Activated CD8-positive, alpha-beta memory T cell treated with anti-CD3 and anti-CD28 coated beads for 1 hour (primary cell): Measurements from ENCODE around the gene ATP2A2.

ENCODE experiments used
- DNase-seq, 2 donors: peaks; one replicate each; pipeline ENCODE4 v3.0.0-alpha.2; 2020; ENCODE audit warnings: low read depth in 1 of 2; ENCODE audit errors: extremely low read depth in 1 of 2

Gene ATP2A2

DNA sequence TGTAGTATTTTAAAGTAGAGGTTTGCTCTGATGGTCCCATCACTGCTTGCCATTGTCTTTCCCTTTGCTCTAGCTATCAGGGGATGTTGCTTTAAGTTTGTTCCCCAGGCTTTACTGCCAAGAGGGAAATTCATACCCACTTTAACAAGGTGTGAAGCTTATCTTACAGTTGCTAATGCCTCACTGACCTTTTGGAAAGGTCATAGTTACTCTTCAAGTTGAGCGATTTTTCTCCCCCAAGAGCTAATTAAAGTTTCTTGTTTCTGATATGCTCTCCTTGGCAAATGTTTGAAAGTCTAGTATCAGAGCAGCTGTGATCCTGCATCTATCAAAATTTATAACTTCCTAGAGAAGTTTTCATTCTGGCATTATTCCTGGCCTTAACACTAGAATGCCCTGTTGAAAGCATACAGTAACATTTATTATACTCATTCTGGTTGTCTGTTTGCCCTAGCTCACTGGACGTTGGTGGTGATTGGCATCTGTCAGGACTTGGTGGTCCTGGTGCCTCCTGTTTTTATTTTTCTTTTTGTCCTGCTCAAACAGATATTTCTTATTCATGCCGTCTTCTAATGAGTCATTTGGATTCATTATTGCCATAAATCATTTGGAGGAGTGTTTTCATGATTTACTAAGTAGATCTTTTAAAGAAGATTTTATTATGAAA, 8.1 kb downstream of the ATP2A2 start:
- no peak for DNase-seq

DNA sequence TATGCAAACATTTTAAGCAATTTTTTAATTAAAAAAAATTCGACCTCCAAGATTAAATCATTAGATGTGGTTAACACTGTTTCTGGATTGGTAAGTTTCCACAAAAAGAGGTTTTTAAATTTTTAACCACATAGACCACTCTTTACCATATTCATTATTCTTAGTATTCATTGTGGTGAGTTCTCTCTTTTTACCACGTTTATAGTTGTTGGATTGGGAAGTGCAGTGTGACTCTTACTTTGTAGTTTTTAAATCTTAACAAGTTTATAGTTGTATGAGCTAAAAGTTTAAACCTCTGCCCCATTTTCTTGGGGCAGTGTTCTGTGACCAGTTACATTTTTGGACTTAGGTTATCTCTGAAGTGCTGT, 8.6 kb downstream of the ATP2A2 start:
- DNase-seq = no peak

DNA sequence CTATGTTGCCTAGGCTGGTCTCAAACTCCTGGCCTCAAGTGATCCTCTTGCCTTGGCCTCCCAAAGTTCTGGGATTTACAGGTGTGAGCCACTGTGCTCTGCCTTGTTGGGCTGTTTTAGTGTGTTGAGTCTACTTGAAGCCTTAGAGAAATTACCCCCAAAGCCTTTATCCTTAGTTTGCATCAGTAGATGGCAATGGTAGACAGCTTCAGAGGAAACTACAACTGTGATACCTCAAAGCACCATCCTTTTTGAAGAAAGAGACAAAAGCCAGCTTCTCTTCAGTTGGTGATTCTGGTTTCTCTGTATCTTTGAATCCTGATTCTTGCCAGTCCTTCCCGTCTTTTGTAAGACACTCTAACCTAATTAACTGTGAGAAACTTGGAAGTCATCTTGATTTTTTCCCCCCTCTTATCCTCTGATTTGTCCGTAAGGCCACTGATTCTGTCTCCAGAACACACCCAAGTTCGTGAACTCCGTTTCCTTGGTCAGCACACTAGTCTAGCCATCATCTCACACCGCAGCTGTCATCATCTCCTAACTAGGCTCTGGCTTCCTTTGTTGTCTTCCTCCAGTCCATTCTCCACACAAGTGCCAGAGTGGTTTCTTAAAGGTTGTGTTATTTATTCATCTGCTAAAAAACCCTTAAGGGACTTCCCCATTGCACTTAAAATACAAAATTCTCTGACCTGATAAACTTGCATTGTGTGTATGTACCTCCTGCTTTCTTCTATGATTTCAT, 20.2 kb downstream of the ATP2A2 start:
- DNase-seq = no peak

DNA sequence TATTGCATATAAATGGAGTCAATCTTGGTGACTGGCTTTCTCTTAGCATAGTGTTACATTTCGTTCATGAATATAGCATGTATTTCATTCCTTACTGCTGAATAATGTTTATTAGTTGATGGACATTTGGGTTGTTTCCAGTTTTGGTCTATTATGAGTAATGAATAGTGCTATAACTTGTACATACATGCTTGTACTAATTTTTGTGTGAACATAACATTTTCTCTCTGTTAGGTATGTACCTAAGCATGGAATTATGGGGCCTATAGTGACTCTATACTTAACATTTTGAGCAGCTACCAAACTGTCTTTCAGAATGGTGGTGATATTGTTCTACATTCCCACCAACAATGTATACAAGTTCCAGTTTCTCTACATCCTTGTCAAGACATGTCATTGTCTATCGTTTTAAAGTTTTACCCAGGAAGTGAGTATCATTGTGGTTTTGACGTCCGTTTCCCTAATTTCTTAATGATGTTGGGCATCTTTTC, 23.1 kb downstream of the ATP2A2 start:
- DNase-seq = no peak

DNA sequence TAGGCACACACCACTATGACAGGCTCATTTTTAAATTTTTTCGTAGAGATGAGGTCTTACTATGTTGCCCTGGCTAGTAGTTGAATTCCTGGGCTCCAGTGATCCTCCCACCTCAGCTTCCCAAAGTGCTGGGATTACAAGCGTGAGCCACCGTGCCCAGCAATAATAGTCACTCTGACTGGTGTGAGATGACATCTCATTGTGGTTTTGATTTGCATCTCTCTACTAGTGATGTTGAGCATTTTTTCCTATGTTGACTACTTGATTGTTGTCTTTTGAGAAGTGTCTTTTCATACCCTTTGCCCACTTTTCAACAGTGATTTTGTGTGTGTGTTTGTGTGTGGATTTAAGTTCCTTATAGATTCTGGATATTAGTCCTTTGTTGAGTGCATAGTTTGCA, 26.3 kb downstream of the ATP2A2 start:
- no peak for DNase-seq

DNA sequence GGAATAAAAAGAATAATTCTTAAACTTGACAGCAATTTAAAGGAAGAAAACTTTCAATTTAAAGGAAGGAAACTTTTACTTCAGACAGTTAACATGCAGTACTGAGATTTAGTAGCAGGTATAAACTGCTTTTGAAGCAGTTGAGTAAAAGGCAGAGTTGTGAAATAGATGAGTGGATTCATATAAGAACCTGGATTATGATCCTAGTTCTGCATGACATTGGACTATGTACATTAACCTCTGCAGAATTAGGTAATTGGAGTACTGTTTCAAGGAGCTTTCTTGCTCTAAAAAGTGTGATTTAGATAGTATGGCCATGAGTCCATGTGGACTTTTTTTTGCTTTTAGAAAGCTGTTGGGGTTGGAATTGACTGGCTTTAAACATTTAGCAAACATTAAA, 29.7 kb downstream of the ATP2A2 start:
- DNase-seq = no peak

DNA sequence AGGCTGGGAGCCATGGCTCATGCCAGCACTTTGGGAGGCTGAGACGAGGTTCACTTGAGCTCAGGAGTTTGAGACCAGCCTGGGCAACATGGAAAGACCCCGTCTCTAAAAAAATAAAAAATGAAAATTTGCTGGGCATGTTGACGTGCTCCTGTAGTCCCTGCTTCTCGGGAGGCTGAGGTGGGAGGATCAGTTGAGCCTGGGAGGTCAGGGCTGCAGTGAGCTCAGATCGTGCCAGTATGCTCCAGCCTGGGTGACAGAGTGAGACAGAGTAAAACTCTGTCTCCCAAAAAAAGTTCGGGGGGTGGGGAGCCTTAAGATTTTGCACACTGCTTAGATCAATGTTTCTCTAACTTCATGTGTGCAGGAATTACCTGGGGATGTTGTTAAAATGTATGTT, 30.9 kb downstream of the ATP2A2 start:
- no peak for DNase-seq

DNA sequence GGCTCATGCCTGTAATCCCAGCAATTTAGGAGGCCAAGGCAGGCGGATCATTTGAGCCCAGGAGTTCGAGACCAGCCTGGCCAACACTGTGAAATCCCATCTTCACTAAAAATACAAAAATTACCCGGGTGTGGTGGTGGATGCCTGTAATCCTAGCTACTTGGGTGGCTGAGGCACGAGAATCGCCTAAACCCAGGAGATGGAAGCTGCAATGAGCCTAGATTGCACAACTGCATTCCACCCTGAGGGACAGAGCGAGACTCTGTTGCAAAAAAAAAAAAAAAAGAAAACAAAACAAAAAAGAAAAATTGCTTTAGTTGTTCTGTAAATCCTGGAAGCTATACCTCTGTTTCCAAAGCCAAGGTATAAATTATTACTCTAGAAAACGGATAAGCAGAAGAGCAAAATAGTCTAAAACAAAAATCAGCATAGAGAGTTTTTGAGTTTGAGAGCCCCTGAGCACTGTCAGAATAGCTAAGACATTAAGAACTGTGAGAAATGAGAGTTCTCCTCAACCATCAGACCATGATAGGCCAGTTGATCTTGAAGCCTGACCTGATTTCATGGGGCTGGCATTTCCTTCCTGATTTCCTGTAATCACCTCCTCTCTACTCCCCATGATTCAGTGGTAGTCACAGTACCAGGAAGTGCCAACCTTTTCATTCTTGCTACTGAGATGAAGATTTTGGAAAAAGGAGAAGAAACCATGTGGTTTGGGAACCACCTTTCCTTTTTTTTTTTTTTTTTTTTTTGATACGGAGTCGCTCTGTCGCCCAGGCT, 31.7 kb downstream of the ATP2A2 start:
- no peak for DNase-seq

DNA sequence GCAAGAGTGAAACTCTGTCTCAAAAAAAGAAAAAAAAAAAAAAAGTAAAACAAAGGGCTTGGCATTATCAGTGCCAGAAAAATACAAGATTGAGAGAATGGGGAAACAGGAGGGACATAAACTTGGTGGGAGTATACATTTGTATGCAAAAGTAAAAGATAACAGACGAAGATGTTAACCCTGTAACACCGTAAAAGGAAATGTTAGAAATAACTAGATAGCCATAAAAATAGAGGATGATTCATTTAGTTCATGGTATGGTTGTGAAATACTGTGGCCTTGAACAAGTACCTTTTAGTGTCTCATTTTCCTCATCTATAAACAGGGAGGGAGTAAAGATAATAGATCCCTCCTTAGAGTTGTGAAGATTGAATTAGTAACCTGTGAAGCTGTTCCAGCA, 33.3 kb downstream of the ATP2A2 start:
- no peak for DNase-seq

DNA sequence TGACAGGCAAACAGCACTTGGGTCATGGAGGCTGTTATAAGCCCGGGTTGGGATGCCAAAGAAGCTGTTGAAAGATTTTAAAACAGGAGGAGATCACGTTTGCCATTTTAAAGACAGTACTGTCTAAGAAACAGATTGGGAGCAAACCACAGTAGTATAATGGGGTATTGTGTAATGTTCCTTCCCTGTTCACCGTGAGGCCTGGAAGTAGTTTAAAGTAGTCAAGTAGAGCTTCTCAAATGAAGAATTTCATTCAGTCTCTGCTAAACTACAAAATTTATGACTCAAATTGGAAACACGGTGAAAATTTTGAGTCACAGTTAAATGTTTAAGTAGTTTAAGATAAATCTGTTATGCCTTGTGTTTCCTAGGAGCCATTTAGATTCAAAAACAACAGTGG, 35.8 kb downstream of the ATP2A2 start:
- no peak for DNase-seq

DNA sequence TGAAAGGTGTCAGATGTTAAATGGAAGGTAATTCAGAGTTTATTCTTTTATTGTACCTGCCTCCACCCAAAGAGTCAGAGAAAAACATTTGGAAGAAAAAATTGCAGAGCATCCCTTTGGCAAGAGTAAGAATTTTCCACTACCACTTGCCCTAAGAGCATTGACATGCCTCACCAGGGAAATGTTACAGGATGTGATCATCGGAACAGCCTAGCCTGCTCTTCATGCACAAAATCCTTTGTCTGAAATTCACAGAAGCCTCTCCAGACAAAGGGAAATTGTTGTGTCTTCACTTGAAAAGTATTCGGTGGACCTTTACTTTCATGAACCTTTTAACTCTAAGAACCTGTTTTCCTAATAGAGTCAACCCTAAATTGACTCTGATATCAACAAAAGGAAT, 36.9 kb downstream of the ATP2A2 start:
- no peak for DNase-seq

DNA sequence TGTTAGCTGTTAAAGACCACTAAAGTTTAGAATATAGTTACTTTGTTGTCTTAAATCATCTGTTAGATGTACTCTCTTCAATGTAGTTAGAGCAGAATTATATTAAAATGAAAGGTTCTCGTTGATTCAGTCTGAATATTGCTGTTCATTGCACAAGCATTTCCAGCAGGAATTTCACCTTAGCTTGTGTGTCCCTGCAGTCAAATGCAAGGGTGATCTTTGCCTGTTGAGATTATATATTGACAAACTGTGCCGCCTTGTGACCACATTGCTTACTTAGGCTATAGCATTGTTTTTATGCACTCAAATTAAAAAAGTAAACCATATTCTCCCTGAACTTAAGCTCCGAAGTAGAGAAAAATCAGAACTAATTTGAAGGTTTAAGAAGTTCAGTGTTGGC, 39.5 kb downstream of the ATP2A2 start:
- no peak for DNase-seq

DNA sequence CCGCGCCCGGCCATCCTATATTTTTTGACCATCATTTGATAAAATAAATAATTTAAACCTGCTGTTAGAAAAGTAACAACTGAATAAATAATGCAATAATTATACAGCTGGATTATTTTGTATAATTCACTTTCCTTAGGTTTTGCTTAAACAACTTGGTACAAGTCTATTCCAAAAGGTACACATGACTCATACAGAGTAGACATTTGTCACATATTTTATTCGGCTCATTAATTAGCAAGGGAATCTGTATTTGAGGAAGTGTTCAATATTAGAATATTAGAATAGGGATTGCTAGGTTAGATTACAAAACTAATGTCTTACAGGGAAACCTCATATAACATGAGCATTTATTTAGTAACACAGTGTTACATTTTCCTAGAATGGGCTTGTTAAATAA, 48.7 kb downstream of the ATP2A2 start:
- no peak for DNase-seq

DNA sequence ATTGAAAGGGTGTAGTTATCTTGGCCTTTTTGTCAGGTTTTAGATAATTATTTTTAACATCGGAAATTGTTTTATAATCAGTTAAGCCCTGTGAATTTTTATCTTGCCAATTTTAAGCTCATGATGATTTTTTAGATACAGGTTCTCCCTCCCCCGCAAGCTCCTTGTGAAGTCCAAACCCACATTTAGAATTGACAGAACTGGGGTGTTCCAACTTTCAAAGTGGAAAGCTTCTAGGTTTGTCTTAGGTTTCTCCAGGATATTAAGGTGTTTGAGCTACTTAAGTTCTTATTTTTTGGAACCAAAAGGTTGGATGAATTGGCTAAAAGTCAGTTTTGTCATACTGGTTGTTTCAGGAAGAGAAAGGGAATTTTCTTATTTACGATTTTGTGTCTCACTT, 49.1 kb downstream of the ATP2A2 start:
- no peak for DNase-seq

DNA sequence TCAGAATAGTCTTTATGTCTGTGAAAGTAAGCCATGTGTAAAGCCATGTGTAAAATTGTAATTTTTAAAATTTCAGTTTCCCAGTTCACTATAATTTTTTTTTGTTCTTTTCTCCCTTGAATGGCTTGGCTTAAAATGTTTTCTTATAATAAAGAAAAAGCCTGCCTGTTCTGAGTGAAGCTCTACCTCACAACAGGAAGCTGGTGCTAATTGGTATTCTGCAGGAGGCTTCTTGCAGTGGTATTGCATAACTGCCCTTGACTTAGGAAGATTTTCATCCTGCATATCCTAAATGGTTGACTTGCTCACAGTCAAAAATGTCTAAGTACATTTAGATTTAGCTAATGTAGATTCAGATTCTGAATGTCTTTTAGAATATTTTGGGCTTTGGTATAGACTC, 49.5 kb downstream of the ATP2A2 start:
- DNase-seq = no peak

DNA sequence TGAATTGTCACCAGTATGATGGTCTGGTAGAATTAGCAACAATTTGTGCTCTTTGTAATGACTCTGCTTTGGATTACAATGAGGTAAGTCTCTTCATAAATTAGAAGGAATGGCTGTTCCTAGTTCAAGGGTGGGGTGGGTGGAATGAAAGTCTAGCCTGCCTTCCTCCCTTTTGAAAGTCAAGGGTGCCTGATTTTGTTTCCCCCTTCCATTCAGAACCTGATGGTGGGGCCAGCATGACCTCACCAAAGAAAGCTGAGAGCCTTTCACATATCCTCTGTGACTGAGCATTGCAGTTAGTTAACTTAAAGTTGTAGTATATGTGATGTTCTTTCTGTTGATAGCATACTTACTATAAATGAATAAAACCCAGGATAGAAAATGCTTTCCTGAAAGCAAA, 52.2 kb downstream of the ATP2A2 start:
- no peak for DNase-seq

DNA sequence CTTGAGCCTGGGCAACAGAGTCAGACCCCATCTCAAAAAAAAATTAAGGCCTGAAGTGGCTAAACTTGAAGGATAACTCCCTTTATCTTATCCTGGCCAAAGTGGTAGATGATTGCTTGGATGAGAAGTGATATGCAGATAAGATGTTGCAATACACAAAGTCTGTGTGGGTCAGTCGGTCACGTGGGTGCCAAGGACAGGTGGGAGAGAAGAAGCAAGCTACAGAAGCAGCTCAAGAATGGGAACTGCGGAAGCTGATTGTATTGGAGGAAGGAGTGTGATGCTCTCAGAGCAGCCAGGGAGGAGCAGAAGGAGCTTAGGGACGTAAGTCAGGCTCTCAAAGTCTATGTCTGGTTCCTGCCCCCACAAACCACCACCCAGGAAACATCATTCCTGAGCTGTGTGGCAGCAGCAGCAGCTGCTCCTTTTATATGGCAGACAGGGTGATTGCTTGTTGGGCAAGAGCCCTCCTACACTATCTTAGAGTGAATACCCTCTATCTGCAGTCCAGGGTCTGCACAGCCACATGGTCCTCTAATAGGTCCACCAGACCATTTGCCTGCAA, 54.5 kb downstream of the ATP2A2 start:
- DNase-seq = no peak

DNA sequence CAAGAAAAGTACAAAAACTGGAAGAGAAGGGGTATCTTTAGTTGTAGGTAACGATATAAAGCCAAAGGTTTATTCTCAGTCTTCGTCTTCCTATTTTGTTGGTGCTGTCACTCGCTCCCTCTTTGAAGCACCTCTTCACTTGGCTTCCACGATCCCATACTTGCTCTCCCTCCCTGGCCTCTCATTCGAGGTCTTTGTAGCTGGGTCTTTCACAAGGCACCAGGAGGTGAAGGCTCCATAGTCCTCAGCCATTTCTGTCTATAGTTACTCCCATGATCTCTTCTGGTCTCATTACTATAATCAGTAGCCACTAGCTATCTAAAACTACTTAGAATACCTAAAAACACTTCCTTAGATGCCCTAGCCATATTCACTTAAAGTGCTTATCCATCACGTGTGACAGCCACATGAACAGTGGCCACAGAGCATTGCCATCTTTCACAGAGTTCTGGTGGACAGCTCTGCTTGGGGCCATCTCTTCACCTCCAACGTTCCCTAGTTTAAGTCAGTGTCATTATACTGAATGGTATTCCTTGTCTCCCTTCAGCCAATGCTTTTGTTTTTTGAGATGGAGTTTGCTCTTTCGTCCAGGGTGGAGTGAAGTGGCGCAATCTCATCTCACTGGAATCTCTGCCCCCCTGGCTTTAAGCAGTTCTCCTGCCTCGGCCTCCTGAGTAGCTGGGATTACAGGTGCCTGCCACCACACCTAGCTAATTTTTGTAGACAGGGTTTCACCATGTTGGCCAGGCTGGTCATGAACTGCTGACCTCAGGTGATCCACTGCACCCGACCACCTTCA, 57.1 kb downstream of the ATP2A2 start:
- DNase-seq = no peak

DNA sequence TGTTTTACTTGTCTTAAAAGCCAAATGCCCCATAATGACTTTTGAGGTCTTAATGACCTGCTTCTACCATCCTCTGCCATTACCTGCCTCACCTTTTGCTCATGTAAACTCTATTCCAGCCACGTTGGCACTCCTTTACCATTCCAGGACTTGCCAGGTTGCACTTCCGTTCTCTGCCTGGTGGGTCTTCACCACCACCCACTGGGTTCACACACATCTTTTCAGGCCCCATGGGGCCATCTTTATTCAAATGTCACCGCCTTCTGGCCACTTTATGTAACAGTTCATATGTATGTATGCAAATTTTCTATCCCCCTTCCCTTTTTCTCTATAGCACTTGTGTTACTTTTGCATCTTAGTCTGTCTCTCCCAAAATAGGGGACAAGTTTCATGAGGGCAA, 57.7 kb downstream of the ATP2A2 start:
- DNase-seq = no peak

DNA sequence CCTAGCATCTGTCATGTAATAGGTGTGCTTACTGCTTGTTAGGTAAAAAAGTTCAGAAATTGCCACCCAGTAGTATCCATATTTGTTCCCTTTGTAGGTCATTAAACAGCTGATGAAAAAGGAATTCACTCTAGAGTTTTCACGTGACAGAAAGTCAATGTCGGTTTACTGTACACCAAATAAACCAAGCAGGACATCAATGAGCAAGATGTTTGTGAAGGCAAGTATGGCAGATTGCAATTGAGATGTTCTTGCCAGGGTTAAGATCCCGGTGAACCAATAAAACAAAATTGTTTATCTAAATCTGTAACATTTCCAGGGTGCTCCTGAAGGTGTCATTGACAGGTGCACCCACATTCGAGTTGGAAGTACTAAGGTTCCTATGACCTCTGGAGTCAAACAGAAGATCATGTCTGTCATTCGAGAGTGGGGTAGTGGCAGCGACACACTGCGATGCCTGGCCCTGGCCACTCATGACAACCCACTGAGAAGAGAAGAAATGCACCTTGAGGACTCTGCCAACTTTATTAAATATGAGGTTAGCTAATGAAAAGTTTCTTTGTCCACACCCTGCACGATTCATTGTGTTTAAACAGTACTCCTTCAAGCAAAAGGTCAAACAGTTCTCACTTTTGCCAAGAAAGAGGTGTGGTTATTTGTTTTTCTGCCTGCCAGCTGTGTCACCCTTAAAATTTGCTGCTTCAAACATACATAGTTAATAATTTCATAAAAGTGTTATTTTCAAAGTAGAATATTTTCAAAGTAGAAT, 58.3 kb downstream of the ATP2A2 start:
- no peak for DNase-seq
